Measurements from ENCODE around the gene SNRPB2.

SNRPB2 gene

GRCh38 chr20:16703570-16703969, 26.3 kb upstream of the SNRPB2 start:
- ChIA-PET POLR2A (no interaction called here), CTCF (no interaction called here)
- no peak overlapping the region for H3K4me3 ChIP-seq (ENCODE audit: low read depth, low read length)
- TF ChIP-seq CTCF (IDR thresholded peaks at IDR 0.05; ENCODE audit: insufficient read depth, low read length, missing control alignments), result no peak
- no peak for DNase-seq (ENCODE audit: low read depth, low spot score)

GRCh38 chr20:16707674-16708073, 22.2 kb upstream of the SNRPB2 start:
- ChIA-PET CTCF (no interaction called here), POLR2A (no interaction called here)
- no peak overlapping the region for H3K4me3 ChIP-seq (ENCODE audit: low read depth, low read length)
- no peak for TF ChIP-seq CTCF (IDR thresholded peaks at IDR 0.05; ENCODE audit: insufficient read depth, low read length, missing control alignments)
- DNase-seq (ENCODE audit: low read depth, low spot score), result no peak

GRCh38 chr20:16708602-16709001, 21.2 kb upstream of the SNRPB2 start:
- POLR2A ChIA-PET, result no interaction called here
- H3K4me3 ChIP-seq (ENCODE audit: low read depth, low read length), result no peak overlapping the region
- no peak for TF ChIP-seq CTCF (IDR thresholded peaks at IDR 0.05; ENCODE audit: insufficient read depth, low read length, missing control alignments)
- DNase-seq (ENCODE audit: low read depth, low spot score), result no peak
- CTCF ChIA-PET, result no interaction called here

GRCh38 chr20:16709017-16709416, 20.8 kb upstream of the SNRPB2 start:
- TF ChIP-seq CTCF (IDR thresholded peaks at IDR 0.05; ENCODE audit: insufficient read depth, low read length, missing control alignments), result no peak
- ChIA-PET POLR2A (no interaction called here), CTCF (no interaction called here)
- no peak for DNase-seq (ENCODE audit: low read depth, low spot score)
- H3K4me3 ChIP-seq (ENCODE audit: low read depth, low read length), result no peak overlapping the region

GRCh38 chr20:16710781-16711180, 19.0 kb upstream of the SNRPB2 start:
- no peak overlapping the region for H3K4me3 ChIP-seq (ENCODE audit: low read depth, low read length)
- ChIA-PET POLR2A (no interaction called here), CTCF (no interaction called here)
- TF ChIP-seq CTCF (IDR thresholded peaks at IDR 0.05; ENCODE audit: insufficient read depth, low read length, missing control alignments), result no peak
- DNase-seq (ENCODE audit: low read depth, low spot score), result no peak

- no peak for DNase-seq (ENCODE audit: low read depth, low spot score)
- POLR2A ChIA-PET, result no interaction called here
- no peak for TF ChIP-seq CTCF (IDR thresholded peaks at IDR 0.05; ENCODE audit: insufficient read depth, low read length, missing control alignments)
- CTCF ChIA-PET, result no interaction called here
- H3K4me3 ChIP-seq (ENCODE audit: low read depth, low read length), result no peak overlapping the region
Observed at GRCh38 chr20:16711661-16712258, 18.1 kb upstream of the SNRPB2 start.
